ENCODE data around the gene TUBB3. TPM values are rescaled to one million over a fixed set of nuclear protein-coding genes. Genes with fewer than 3 reads are reported as not detected.

Gene TUBB3
- total RNA-seq, 4 donors from 2014 or later: 5.3 to 11.8 (median 9.1) TPM

GRCh38 chr16:89902980-89903379 lies 20.2 kb upstream of the TUBB3 start:
- TF ChIP-seq POLR2AphosphoS5 (IDR thresholded peaks at IDR 0.05): no peak
- no peak for TF ChIP-seq POLR2A (IDR thresholded peaks at IDR 0.05)
- TF ChIP-seq CTCF (IDR thresholded peaks at IDR 0.05): no peak
- H3K27me3 ChIP-seq: no peaks in the 10 kb centered on the region
- no peak overlapping the region for H3K4me3 ChIP-seq
- ATAC-seq: no peak
- WGBS, 2 donors (ENCODE audit: low coverage in 1 of 2): 89% methylated on average over 4 of the region's 11 CpGs; no CpG with 5 or more reads in 1 of the 2 donors
- no peak overlapping the region for H3K27ac ChIP-seq
- H3K4me1 ChIP-seq: no peaks in the 10 kb centered on the region
- H3K36me3 ChIP-seq: peaks cover 0 to 90% of the 10 kb centered on the region in 2 donors
- H3K9me3 ChIP-seq: no peaks in the 10 kb centered on the region

- ATAC-seq: no peak
- H3K4me3 ChIP-seq: no peak overlapping the region
These were observed 19.1 kb upstream of the TUBB3 start for GRCh38 chr16:89903908-89904515.

GRCh38 chr16:89904606-89905510 lies 18.3 kb upstream of the TUBB3 start:
- no peaks in the 10 kb centered on the region for H3K27me3 ChIP-seq
- 67 to 80% methylated on average over 2 to 9 of the region's 31 CpGs for WGBS, 2 donors (ENCODE audit: low coverage in 1 of 2)
- no peak overlapping the region for H3K27ac ChIP-seq
- H3K9me3 ChIP-seq: no peaks in the 10 kb centered on the region
- ATAC-seq: no peak
- H3K4me3 ChIP-seq: no peak overlapping the region
- H3K4me1 ChIP-seq: peaks cover 0 to 3% (median 2%) of the 10 kb centered on the region in 3 donors
- TF ChIP-seq CTCF (IDR thresholded peaks at IDR 0.05) (no peak), POLR2AphosphoS5 (IDR thresholded peaks at IDR 0.05) (no peak), EP300 (IDR thresholded peaks at IDR 0.05) (no peak), POLR2A (IDR thresholded peaks at IDR 0.05) (no peak)
- H3K36me3 ChIP-seq: peaks cover 0 to 87% of the 10 kb centered on the region in 2 donors

More at GRCh38 chr16:89903908-89904515, 19.1 kb upstream of the TUBB3 start:
- Histone ChIP-seq H3K4me1 (no peaks in the 10 kb centered on the region), H3K27me3 (no peaks in the 10 kb centered on the region), H3K36me3 (peaks cover 0 to 90% of the 10 kb centered on the region in 2 donors), H3K9me3 (no peaks in the 10 kb centered on the region), H3K27ac (no peak overlapping the region)
- 77% methylated on average over 4 of the region's 19 CpGs; no CpG with 5 or more reads in 1 of the 2 donors for WGBS, 2 donors (ENCODE audit: low coverage in 1 of 2)
- TF ChIP-seq POLR2A (IDR thresholded peaks at IDR 0.05) (no peak), CTCF (IDR thresholded peaks at IDR 0.05) (no peak), POLR2AphosphoS5 (IDR thresholded peaks at IDR 0.05) (no peak), EP300 (IDR thresholded peaks at IDR 0.05) (no peak)

GRCh38 chr16:89905511-89906139 lies 17.5 kb upstream of the TUBB3 start:
- peaks cover 0 to 87% of the 10 kb centered on the region in 2 donors for H3K36me3 ChIP-seq
- no peak overlapping the region for H3K4me3 ChIP-seq
- ATAC-seq: no peak
- H3K27me3 ChIP-seq: no peaks in the 10 kb centered on the region
- H3K9me3 ChIP-seq: no peaks in the 10 kb centered on the region
- WGBS, 2 donors (ENCODE audit: low coverage in 1 of 2): 63 to 100% methylated on average over 1 to 4 of the region's 23 CpGs
- no peak overlapping the region for H3K27ac ChIP-seq
- peaks cover 0 to 10% (median 6%) of the 10 kb centered on the region in 3 donors for H3K4me1 ChIP-seq
- TF ChIP-seq POLR2AphosphoS5 (IDR thresholded peaks at IDR 0.05) (no peak), POLR2A (IDR thresholded peaks at IDR 0.05) (no peak)

Data from gastroesophageal sphincter (tissue), 4 donors.